K562 (cell line): ENCODE measurements around the gene RAB6B. TPM values are rescaled to one million over a fixed set of nuclear protein-coding genes. Genes with fewer than 3 reads are reported as not detected.

ENCODE experiments used
- ATAC-seq: fragments of 200-7000 bp; cut with Tn5 transposase; 3 replicates; pipeline ENCODE4 v1.9.1; 2020; ENCODE audit warnings: moderate library complexity
- BruUV-seq: library from RNA; stranded (reverse); fragments of 400-500 nt; replicated peaks from 2 replicates; lab custom pipeline; 2021; lab: Mats Ljungman, UMichigan
- CTCF ChIA-PET: fragments of 300-600 bp; formaldehyde crosslinking; extraction: SDS; loops from one replicate; lab custom pipeline; 2021; ENCODE audit warnings: low intra/inter-chr PET ratio; lab: Yijun Ruan, JAX
- POLR2A ChIA-PET: fragments of 300-600, 350-650 bp; sonication (Branson Sonifier 250); formaldehyde crosslinking; extraction: SDS; loops from one replicate; lab custom pipeline; 2021; ENCODE audit warnings: antibody characterized with exemption, inconsistent platforms; lab: Yijun Ruan, JAX
- DNase-seq, 4 experiments: peaks; one replicate each; pipeline versions ENCODE4 v3.0.0 to v3.0.0-alpha.2; 2011 to 2018; ENCODE audit warnings: low spot score in 3 of 4, mixed read lengths in 3 of 4; ENCODE audit errors: extremely low read depth in 1 of 4
- FAIRE-seq: peaks from 2 replicates; lab custom pipeline; 2011; peaks lifted over from hg19 to GRCh38; lab: Jason Lieb, UNC
- H2AFZ ChIP-seq: 2 replicates; pipeline ENCODE4 v1.6.0; 2011; ENCODE audit warnings: low read depth, low read length, control low read depth, inconsistent platforms
- H3K27ac ChIP-seq: fragments of 200-600 bp; 3 replicates; pipeline ENCODE4 v1.8.0; 2011; ENCODE audit warnings: low read depth, mild to moderate bottlenecking, control low read depth, inconsistent platforms, low read length, moderate library complexity, mixed read lengths; ENCODE audit errors: extremely low read depth
- H3K27me3 ChIP-seq, 2 experiments: fragments of 300-600 bp in 1 of 2; 2 replicates in 1 of 2; 3 replicates in 1 of 2; pipeline versions ENCODE4 v1.6.0 to v1.8.0; 2011; ENCODE audit warnings: inconsistent platforms in 2 of 2, low read length in 2 of 2, mild to moderate bottlenecking in 1 of 2, mixed read lengths in 1 of 2, moderate library complexity in 1 of 2; ENCODE audit not compliant: control insufficient read depth in 2 of 2, insufficient read depth in 2 of 2
- H3K36me3 ChIP-seq: fragments of 300-600 bp; 3 replicates; pipeline ENCODE4 v1.8.0; 2011; ENCODE audit warnings: mild to moderate bottlenecking, low read length, inconsistent platforms; ENCODE audit not compliant: control insufficient read depth, insufficient read depth
- H3K4me1 ChIP-seq, 2 experiments: fragments of 200-600 bp in 1 of 2; replicated peaks in 1 of 2; 2 replicates in 1 of 2; 3 replicates in 1 of 2; pipeline versions ENCODE4 v1.5.1 to v1.8.0; 2011; ENCODE audit warnings: inconsistent platforms in 2 of 2, low read length in 2 of 2, mild to moderate bottlenecking in 1 of 2, mixed read lengths in 1 of 2, moderate library complexity in 1 of 2; ENCODE audit not compliant: control insufficient read depth in 2 of 2, insufficient read depth in 2 of 2
- H3K4me2 ChIP-seq: 2 replicates; pipeline ENCODE4 v1.6.1; 2011; ENCODE audit warnings: low read length, control low read depth, inconsistent platforms, mixed read lengths; ENCODE audit not compliant: insufficient read depth
- H3K4me3 ChIP-seq: fragments of 200-600 bp; sonication (generic), shearing (Covaris generic); 2 replicates; pipeline ENCODE4 v1.5.1; 2016; ENCODE audit warnings: control low read depth, inconsistent platforms
- H3K79me2 ChIP-seq: fragments of 200-600 bp; 3 replicates; pipeline ENCODE4 v1.8.0; 2011; ENCODE audit warnings: low read length, inconsistent platforms; ENCODE audit not compliant: control insufficient read depth, insufficient read depth
- H3K9ac ChIP-seq, 2 experiments: 2 replicates each; pipeline versions ENCODE4 v1.6.0 to v1.6.1; 2011; ENCODE audit warnings: low read depth in 2 of 2, low read length in 2 of 2, control low read depth in 1 of 2, inconsistent platforms in 1 of 2, mild to moderate bottlenecking in 1 of 2, mixed read lengths in 1 of 2; ENCODE audit not compliant: insufficient read depth in 1 of 2
- H3K9me1 ChIP-seq: one replicate; pipeline ENCODE4 v1.6.0; 2011; ENCODE audit warnings: inconsistent platforms, mild to moderate bottlenecking, low read length, moderate library complexity; ENCODE audit not compliant: control insufficient read depth, insufficient read depth
- H3K9me3 ChIP-seq: replicated peaks from 2 replicates; pipeline ENCODE4 v1.5.1; 2011; ENCODE audit warnings: low read depth, low read length, inconsistent platforms; ENCODE audit not compliant: control insufficient read depth, insufficient read depth
- H4K20me1 ChIP-seq: replicated peaks from 2 replicates; pipeline ENCODE4 v1.6.1; 2011; ENCODE audit warnings: low read length, inconsistent platforms, mixed read lengths; ENCODE audit not compliant: control insufficient read depth, insufficient read depth
- CCAR2 ChIP-seq: fragments of 200-400 bp; formaldehyde crosslinking; IDR thresholded peaks from 2 replicates; pipeline ENCODE4 v1.6.1; 2017; ENCODE audit warnings: mild to moderate bottlenecking, low read depth, low read length
- CREM ChIP-seq: IDR thresholded peaks from 2 replicates; pipeline ENCODE4 v1.6.1; 2014; ENCODE audit warnings: antibody characterized with exemption, low read depth
- CTCF ChIP-seq, 3 experiments: IDR thresholded peaks in 2 of 3; conservative IDR thresholded peaks in 1 of 3; 2 replicates each; pipeline ENCODE4 v1.5.1; 2011 to 2012; ENCODE audit warnings: low read length in 3 of 3, mild to moderate bottlenecking in 3 of 3, control low read depth in 2 of 3, improper control_type of control experiment in 1 of 3, inconsistent platforms in 1 of 3, low read depth in 1 of 3, mixed read lengths in 1 of 3, moderate library complexity in 1 of 3; ENCODE audit not compliant: insufficient read depth in 2 of 3
- E2F6 ChIP-seq, 2 experiments: IDR thresholded peaks; 2 replicates each; pipeline ENCODE4 v1.6.1; 2011; ENCODE audit warnings: borderline replicate concordance in 1 of 2, control low read depth in 1 of 2, low read depth in 1 of 2, low read length in 1 of 2, mild to moderate bottlenecking in 1 of 2, mixed read lengths in 1 of 2, moderate library complexity in 1 of 2; ENCODE audit not compliant: insufficient read depth in 1 of 2, insufficient read length in 1 of 2, poor library complexity in 1 of 2, severe bottlenecking in 1 of 2; ENCODE audit errors: extremely low read depth in 1 of 2
- HNRNPLL ChIP-seq: fragments of 200-400 bp; formaldehyde crosslinking; IDR thresholded peaks from 2 replicates; pipeline ENCODE4 v1.6.1; 2017; ENCODE audit warnings: low read length, low read depth, mild to moderate bottlenecking; ENCODE audit not compliant: poor library complexity, severe bottlenecking
- IFI16 ChIP-seq: fragments of 250-450 bp; sonication (Bioruptor Pico); IDR thresholded peaks from 2 replicates; pipeline ENCODE4 v2.1.2; 2022; ENCODE audit warnings: mild to moderate bottlenecking, inconsistent platforms
- MXD1 ChIP-seq: fragments of 250-450 bp; sonication (Bioruptor Pico); IDR thresholded peaks from 2 replicates; pipeline ENCODE4 v1.8.0; 2021; ENCODE audit warnings: borderline replicate concordance, mild to moderate bottlenecking, moderate library complexity; ENCODE audit not compliant: poor library complexity, severe bottlenecking
- MYBL2 ChIP-seq, 2 experiments: fragments of 450-650 bp in 1 of 2; sonication (generic) in 1 of 2; formaldehyde crosslinking in 1 of 2; IDR thresholded peaks; 2 replicates each; pipeline versions ENCODE4 v1.6.1 to v1.8.1; 2017 to 2022; ENCODE audit warnings: borderline replicate concordance in 1 of 2, inconsistent platforms in 1 of 2, low read depth in 1 of 2, mild to moderate bottlenecking in 1 of 2, missing genetic modification reagents in 1 of 2, moderate library complexity in 1 of 2
- PHB ChIP-seq: fragments of 250-450 bp; sonication (Bioruptor Pico); IDR thresholded peaks from 2 replicates; pipeline ENCODE4 v1.5.0; 2021
- TAL1 ChIP-seq: fragments of 450-650 bp; IDR thresholded peaks from 2 replicates; pipeline ENCODE4 v1.6.1; 2016; ENCODE audit warnings: mild to moderate bottlenecking
- TEAD4 ChIP-seq, 2 experiments: sonication (generic) in 1 of 2; formaldehyde crosslinking in 1 of 2; IDR thresholded peaks; 2 replicates each; pipeline versions ENCODE4 v1.6.1 to v1.8.0; 2012 to 2022; ENCODE audit warnings: borderline replicate concordance in 1 of 2, inconsistent platforms in 1 of 2, low read length in 1 of 2, mild to moderate bottlenecking in 1 of 2, missing genetic modification reagents in 1 of 2
- ZBTB33 ChIP-seq: sonication (generic); formaldehyde crosslinking; IDR thresholded peaks from 2 replicates; pipeline ENCODE4 v1.8.1; 2023; ENCODE audit warnings: mild to moderate bottlenecking, missing genetic modification reagents
- ZC3H8 ChIP-seq: fragments of 450-650 bp; IDR thresholded peaks from 2 replicates; pipeline ENCODE4 v1.6.1; 2017
- ZNF766 ChIP-seq: fragments of 200-800 bp; sonication (Bioruptor generic); conservative IDR thresholded peaks from 2 replicates; pipeline ENCODE4 v1.6.1; 2016; ENCODE audit warnings: missing genetic modification characterization, missing compliant biosample characterization
- WGBS: fragments of 100-300 bp; shearing (Covaris generic); methylation state at CpG from one replicate; pipeline ENCODE4 v1.1.6; 2016; ENCODE audit warnings: low coverage, mixed read lengths; ENCODE audit not compliant: insufficient coverage; ENCODE audit errors: missing lambda C conversion rate; 5-methylcytosine and 5-hydroxymethylcytosine counted together
- in situ Hi-C: fragments of 300-500 bp; cut with MboI; formaldehyde crosslinking; loops from 4 replicates; pipeline ENCODE4 v1.15.0; 2018; ENCODE audit warnings: inconsistent platforms, mixed read lengths
- intact Hi-C: fragments of 100-400 bp; cut with micrococcal nuclease; formaldehyde crosslinking; loops from 2 replicates; pipeline ENCODE4 v1.14.2; 2022
- polyA plus RNA-seq, 8 experiments: library from polyadenylated mRNA; depleted of rRNA in 4 of 8; stranded (reverse) in 5 of 8; unstranded in 3 of 8; fragments of >200 nt; fragmentation: Nextera tagmentation in 2 of 8; fragmentation: Illumina TruSeq in 1 of 8; extraction: Ambion mirVana in 2 of 8; extraction: Trizol in 1 of 8; gene quantifications; 2 replicates each; pipeline versions ENCODE4 v1.2.1 to v1.2.3, GENCODE V29; 2011 to 2014; ENCODE audit warnings: inconsistent platforms in 1 of 8, missing spikeins in 1 of 8
- total RNA-seq, 7 experiments: library from RNA; depleted of rRNA in 6 of 7; stranded (reverse); fragments of >200 nt in 6 of 7; fragmentation: Illumina TruSeq in 2 of 7; extraction: Trizol in 2 of 7; gene quantifications; 2 replicates each; pipeline versions ENCODE4 v1.2.1 to v1.2.3, GENCODE V29; 2011 to 2021; ENCODE audit warnings: low replicate concordance in 1 of 7

Gene RAB6B
- total and polyA plus RNA-seq, 9 of the 15 experiments (the other 6 are each of a cell fraction or from before 2014, with no cell fraction given) = 0.60 to 18.1 (median 1.5) TPM

- TF ChIP-seq ZNF766 (CRISPR knock-in tag) = no peak
- TF ChIP-seq MYBL2 (IDR thresholded peaks at IDR 0.05; ENCODE audit: low read depth) = no peak
- no peak for TF ChIP-seq MYBL2 (CRISPR knock-in tag; IDR thresholded peaks at IDR 0.05; ENCODE audit: borderline replicate concordance)
- TF ChIP-seq TEAD4 (IDR thresholded peaks at IDR 0.05; ENCODE audit: low read length) = no peak
- no peak for TF ChIP-seq TEAD4 (CRISPR knock-in tag; IDR thresholded peaks at IDR 0.05; ENCODE audit: borderline replicate concordance)
- no peak for TF ChIP-seq CCAR2
- no peak for TF ChIP-seq HNRNPLL
- TF ChIP-seq ZC3H8 = no peak
- no peak for TF ChIP-seq TAL1
- no peak for TF ChIP-seq PHB
- no peak for TF ChIP-seq IFI16 (CRISPR knock-in tag)
- TF ChIP-seq, all 486 proteins: peak for 0
These were observed 107.7 kb downstream of the RAB6B start (continued) for GRCh38 chr3:133788024-133788423.

GRCh38 chr3:133783762-133784161, 111.9 kb downstream of the RAB6B start:
- no peak overlapping the region for H3K4me2 ChIP-seq
- H4K20me1 ChIP-seq = no peaks in the 10 kb centered on the region
- H2AFZ ChIP-seq = peak overlapping the region; percentile 45; the same call in 1 of the 2 replicates
- CTCF ChIA-PET = no interaction called here
- in situ Hi-C loops = no loop called here
- ATAC-seq (peak; percentile 90), FAIRE-seq (no peak), DNase-seq (peak; percentile 7 to 27 (median 10))
- no TSS peak for BruUV-seq
- peaks cover 4 to 6% of the 10 kb centered on the region in 2 experiments; a peak in 4 of 5 replicates for H3K4me1 ChIP-seq
- WGBS = 56% methylated on average over 26 of the region's 32 CpGs
- no peaks in the 10 kb centered on the region for H3K9me1 ChIP-seq
- H3K79me2 ChIP-seq = no peaks in the 10 kb centered on the region
- no peaks in the 10 kb centered on the region for H3K27me3 ChIP-seq
- no peak overlapping the region for H3K4me3 ChIP-seq
- no peak overlapping the region for H3K27ac ChIP-seq
- no peak overlapping the region for H3K9ac ChIP-seq
- H3K36me3 ChIP-seq = no peaks in the 10 kb centered on the region
- intact Hi-C loops = no loop called here
- POLR2A ChIA-PET = no interaction called here
- H3K9me3 ChIP-seq = no peaks in the 10 kb centered on the region
- no peak for TF ChIP-seq CREM
- TF ChIP-seq CTCF (IDR thresholded peaks at IDR 0.05 in 2 of 3, conservative IDR thresholded peaks at IDR 0.05 in 1 of 3; ENCODE audit: insufficient read depth in 2 of 3, low read depth in 1 of 3, low read length in 3 of 3) = peak in 2 of 3 experiments; percentile 2 to 40; a peak in 1 of 6 replicates
- peak; percentile 80 for TF ChIP-seq ZBTB33 (CRISPR knock-in tag)
- no peak for TF ChIP-seq MXD1 (CRISPR knock-in tag)
- peak in 1 of 2 experiments; percentile 45 for TF ChIP-seq E2F6 (IDR thresholded peaks at IDR 0.05; ENCODE audit: borderline replicate concordance in 1 of 2, extremely low read depth in 1 of 2, insufficient read depth in 1 of 2, insufficient read length in 1 of 2, low read depth in 1 of 2, low read length in 1 of 2, poor library complexity in 1 of 2, severe bottlenecking in 1 of 2)
